HG02943 (cell line): ENCODE results near the gene LRCH4.
"Not testable (repeated sequence)": the region's sequence is repeated elsewhere in the genome, so short reads cannot be mapped to it uniquely, and the experiment has no call there.

Experiments
- ATAC-seq: cut with Tn5 transposase; IDR thresholded peaks from one replicate; pipeline ENCODE4 v1.9.1; 2021; ENCODE audit warnings: mild to moderate bottlenecking, low read depth, moderate library complexity; ENCODE audit not compliant: unreplicated experiment

Gene LRCH4

DNA sequence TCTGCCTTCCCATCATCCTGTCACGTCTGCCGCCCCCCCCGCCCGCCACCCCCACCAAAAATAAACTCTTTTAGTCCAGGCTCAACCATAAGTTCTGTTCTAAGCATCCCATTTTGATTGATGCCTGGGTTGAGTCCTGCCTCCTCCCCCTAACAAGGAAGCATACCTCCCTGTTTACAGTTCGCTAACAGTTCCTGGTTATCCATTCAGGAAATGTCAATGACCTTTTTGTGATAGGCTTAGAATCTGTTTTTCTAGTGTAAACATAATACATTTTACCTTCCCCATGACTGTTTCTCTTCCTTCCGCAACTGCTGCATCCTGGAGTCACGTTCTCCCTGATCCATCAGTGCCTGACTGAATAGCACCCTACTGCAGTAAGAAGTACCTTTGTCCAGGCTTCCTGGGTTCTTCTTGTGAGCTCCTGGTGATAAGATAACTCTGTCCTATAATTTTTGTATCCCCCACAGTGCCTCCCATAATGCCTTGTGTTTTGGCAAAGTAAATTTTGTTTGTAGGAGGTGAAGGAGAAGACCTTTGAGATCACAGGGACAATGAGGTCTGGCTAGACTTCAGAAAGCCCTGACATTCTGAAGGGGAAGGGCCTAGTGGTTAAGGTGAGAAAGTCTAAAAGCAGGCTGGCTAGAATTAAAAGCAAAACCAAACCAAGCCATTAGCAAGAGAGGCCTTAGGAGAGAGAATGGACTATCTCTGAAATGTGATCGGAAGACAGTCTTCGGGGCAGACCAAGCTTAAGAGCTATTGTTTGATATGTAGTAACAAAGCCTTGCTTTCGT, 39.6 kb downstream of the LRCH4 start:
- no peak for ATAC-seq

DNA sequence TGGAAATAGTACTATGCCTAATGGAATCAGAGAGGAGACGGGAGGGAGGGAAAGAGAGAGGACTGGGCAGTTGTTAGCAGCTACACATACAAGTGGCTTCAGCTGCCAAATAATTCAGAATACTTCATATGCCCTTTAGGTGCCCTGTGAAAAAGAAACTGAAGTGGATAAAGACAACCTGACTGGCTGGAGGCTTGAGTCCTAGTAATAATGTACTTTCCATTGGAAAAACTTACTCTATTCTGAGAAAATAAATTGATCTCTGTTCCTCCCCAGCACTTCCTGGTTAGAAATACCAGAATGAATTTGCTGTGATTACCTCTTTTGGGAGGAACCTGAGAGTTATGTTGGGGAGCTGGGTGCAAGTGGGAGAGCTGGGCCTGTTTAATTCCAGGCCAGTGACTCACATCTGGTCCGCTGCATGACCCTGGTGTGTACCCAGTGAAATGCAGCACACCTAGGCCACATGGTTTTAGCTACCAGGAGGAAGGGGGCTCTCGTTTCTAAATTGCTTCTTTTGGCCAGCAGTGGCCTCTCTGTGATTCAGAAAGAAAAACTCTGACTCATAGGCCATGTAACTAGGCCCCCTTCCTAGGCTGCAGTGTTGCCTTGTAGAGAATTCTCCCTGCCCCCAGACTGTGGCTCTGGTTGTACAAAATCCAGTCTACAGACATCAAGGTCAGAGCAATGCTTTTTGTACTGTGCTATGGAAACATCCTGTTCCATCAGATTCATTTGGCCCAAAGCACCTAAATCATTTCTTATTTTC, 40.4 kb downstream of the LRCH4 start:
- ATAC-seq = no peak

DNA sequence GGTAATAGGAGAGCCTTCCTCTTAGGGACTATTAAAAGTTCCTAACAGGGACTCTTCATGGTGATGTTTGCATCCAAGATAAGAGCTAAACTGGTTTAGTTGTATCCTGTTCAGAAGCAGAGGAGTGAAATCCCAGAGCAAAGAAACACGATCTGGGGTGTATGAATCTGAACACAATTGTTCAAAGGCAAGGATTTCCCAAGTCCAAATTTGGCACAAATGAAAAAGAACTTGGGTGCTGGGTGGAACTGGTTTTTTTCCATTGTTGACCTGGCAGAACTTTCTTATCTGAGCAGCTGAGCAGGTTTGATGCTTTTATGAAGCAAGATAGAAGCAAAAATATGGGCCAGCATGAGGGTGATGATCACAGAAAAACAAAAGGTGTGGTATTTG, 41.0 kb downstream of the LRCH4 start:
- ATAC-seq = no peak

DNA sequence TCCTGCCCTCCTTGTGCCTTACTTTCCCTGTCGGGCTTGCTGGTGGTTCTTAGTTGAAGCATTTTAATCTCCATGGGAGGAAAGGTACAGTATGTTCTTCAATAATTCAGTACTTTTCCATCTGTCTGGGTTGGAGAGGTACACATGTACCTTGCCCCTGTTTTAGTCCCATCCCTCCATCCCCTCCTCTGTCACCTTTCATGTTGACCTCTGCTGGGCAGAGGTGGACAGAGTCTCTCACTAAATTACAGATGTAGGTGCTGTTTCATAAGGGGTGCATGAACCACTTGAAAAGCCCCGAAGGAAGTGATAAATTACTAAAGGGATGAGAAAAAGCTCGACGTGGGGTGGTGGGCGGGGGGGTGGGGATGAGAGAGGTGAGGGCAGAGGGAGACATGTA, 41.5 kb downstream of the LRCH4 start:
- no peak for ATAC-seq

DNA sequence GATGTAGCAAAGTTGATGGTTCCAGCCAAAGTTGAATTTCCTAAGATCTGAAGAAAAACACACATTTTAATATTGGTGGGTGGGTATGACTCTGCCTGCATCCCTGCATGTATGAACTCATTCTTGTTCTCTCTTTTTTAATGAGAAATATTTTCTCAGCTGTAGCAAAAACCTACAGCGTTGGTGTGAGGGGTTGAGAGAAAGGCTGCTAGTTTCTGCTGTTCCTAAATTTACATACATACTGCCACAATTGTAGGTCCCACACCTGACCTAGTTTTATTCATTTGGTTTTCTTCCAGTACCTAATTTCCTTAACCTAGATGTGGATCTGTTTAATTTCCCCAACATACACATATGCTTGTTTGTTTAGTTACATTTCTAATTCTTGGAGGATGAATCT, 42.3 kb downstream of the LRCH4 start:
- no peak for ATAC-seq

DNA sequence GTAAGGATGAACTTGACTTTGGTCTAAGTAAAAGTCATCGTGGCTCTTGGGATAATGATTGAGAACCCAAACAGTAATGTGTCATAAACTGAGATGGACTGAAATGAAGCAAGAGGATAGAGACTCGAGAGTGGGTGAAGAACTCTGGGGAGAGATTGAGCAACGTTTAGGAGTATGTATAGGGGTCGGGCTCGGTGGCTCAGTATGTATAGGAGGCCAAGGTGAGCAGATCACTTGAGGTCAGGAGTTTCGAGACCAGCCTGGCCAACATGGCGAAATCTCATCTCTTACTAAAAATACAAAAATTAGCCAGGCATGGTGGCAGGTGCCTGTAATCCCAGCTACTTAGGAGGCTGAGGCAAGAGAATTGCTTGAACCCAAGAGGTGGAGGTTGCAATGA, 44.6 kb downstream of the LRCH4 start:
- not testable (repeated sequence) for ATAC-seq

DNA sequence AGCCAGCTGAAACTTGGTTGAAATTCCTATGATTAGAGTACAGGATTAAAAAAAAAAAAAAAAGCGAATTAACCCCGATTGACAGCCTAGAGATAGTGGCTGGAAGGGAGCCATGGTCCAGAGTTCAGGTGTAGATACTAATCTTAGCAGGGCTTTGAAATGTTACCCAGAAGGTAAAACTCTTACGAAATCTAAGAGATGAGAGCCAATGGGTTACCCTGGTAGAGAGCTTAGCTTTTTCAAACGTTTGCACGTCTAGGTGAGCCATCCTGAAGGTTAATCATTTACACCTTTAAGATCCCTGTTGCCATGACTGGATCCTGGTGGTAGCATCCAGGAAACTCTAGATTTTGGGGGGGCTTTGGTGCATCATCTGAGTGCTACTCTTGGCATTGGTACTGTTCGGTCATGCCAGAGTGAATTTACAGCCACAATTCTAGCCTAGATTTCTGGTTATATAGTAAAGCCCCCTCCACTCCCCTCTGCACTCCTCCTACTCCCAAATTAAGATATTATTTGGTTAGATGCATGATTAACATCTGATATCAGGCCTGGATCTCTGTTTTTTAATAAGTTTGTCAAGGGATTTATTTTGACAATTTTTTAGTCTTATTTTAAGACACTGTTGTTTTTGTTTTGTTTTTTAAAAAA, 45.7 kb downstream of the LRCH4 start:
- no peak for ATAC-seq

DNA sequence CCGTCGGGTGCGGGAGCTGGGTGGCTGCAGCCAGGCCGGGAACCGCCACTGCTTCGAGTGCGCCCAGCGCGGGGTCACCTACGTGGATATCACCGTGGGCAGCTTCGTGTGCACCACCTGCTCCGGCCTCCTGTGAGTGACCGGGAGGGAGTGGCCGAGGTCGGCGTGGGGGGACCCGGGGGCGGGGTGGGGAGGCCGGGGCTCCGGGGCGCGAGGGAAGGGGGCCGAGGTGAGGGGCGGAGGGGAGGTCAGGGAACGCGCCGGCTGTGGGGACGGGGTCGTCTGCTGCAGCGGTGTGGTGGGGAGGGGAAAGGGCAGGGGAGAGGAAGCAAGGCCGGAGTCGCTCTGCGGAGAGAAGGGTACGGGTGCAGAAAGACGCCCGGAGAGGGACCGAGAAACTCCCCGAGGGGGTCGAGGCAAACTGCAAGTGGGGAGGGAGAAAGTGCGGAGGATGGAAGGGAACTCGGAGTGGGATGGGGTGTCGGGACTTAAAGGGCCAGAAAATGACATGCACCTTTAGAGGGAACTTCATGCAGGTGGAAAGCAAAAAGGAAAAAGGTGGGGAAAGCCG, 46.4 kb downstream of the LRCH4 start:
- ATAC-seq = no peak

DNA sequence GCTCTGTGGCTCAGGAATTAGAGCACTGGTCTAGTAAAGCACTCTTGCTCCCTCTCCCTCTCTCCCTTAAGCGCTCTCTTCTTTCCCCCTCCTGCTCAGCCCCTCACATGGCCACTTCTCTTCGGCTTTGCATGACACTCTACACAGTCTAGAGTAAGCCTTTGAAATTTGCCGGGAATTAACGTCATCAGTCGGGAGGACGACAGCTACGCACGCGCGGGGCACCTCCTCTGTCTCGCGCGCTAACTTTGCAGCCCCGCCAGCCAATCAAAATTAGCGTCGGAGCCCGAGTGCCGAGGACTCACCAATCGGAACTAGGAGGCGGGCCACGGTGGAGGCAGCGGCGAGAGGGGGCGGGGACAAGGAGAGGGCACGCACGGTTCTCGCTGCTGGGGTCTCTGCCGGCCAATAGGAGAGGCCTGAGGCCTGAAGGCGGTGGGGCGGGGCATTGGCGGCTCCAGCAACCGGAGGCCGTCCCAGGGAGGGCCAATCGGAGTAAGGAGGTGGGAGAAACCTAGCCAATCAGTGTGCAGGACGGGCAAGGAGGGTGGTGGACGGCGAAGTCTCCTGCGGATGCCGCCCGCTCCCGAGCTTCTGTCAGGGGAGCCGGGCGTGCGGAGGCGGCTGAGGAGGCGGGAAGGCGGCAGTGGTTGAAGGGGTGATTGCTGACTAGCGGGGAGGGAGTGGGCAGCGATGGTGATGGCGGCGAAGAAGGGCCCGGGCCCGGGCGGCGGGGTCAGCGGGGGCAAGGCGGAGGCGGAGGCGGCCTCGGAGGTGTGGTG, 47.1 kb downstream of the LRCH4 start, which contains the start of gene AGFG2:
Gene AGFG2 (plus strand): TSS at position 550 of the 782 bp plus-strand sequence. CDS start 144 bp downstream, at position 694.
- ATAC-seq = peak; percentile 96

DNA sequence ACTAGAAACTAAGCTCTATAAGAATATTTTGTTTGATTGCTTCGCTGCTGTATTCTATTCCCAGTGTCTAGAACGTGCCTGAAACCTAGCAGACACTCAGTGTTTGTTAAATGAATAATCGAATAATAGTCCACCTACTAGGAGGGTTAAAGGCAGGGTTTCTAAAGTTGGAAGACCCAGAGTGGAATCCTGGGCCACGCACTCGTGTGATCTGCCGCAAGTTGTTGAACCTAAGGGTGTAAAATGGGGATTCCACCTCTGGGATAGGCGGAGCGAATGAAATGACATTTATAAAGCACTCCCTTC, 47.6 kb downstream of the LRCH4 start:
- no peak for ATAC-seq

DNA sequence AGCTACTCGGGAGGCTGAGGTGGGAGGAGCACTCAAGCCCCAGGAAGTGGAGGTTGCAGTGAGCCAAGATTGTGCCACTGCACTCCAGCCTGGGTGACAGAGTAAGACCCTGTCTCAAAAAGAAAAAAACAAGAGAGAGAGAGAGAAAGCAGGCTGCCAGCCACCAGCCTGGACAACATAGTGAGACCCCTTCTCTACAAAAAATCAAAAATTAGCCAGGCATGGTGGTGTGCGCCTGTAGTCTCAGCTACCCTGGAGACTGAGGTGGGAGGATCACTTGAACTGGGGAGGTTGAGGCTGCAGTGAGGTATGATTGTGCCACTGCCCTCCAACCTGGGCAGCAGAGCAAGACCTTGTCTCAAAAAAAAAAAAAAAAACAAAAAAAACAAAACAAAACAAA, 49.2 kb downstream of the LRCH4 start:
- ATAC-seq = not testable (repeated sequence)

DNA sequence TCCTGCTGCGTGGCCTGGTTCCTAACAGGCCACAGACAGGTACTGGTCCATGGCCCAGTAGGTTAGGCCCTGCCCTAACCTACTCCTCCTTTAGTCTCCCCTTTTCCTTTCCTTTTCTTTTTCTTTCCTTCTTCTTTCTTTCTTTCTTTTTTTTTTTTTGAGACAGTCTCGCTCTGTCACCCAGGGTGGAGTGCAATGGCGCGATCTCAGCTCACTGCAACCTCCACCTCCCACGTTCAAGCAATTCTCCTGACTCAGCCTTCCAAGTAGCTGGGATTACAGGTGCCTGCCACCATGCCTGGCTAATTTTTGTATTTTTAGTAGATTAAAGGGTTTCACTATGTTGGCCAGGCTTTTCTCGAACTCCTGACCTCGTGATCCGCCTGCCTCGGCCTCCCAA, 49.9 kb downstream of the LRCH4 start:
- ATAC-seq = not testable (repeated sequence)

DNA sequence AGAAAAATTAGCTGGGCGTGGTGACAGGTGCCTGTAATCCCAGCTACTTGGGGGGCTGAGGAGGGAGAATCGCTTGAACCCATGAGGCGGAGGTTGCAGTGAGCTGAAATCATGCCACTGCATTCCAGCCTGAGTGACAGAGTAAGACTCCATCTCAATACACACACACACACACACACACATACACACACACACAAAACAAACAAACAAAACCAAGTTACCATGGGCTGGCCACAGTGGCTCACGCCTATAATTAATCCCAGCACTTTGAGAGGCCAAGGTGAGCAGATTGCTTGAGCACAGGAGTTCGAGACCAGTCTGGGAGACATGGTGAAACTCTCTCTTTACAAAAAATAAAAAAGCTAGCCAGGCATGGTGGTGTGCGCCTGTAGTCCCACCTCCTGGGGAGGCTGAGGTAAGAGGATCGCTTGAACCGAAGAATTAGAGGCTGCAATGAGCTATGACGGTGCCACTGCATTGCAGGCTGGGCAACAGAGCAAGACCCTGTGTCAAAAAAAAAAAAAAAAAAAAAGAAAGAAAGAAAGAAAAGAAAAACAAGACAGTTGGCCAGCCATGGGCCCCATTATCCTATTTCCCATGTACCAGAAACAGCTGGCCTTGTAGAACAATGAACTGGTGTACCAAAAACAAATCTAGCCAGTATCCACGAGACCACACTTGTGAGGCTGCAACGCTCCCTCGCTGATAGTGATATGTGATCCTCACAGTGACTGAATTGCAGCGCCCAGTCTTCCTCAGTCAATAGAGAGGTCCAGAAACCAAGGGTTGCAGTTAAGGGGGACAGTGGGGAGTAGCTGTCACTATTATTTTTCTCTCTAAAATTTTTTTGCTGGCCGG, 53.5 kb downstream of the LRCH4 start:
- ATAC-seq = no peak

DNA sequence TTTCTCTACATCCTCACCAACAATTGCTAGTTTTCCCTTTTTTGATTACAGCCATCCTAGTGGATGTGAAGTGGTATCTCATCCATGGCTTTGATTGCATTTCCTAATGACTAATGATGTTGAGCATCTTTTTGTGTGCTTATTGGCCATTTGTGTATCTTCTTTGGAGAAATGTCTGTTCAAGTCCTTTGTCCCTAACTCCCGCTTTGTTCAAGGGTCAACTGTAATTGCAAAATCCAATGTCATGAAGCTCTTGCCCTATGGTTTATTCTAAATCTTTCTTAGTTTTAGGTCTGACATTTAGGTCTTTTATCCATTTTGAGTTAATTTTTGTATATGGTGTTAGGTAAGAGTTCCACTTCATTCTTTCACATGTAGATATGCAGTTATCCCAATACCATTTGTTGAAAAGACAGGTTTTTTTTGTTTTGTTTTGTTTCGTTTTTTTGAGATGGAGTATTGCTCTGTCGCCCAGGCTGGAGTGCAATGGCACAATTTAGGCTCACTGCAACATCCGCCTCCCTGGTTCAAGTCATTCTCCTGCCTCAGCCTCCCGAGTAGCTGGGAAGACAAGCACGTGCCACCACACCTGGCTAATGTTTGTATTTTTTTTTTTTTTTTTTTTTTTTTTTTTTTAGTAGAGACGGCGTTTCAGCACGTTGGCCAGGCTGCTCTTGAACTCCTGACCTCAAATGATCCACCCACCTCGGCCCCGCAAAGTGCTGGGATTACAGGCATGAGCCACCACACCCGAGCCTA, 57.6 kb downstream of the LRCH4 start:
- not testable (repeated sequence) for ATAC-seq
